ENCODE results near the gene PRPF4. TPM values are rescaled to one million over a fixed set of nuclear protein-coding genes. Genes with fewer than 3 reads are reported as not detected.

PRPF4 gene
- total and polyA plus RNA-seq, 9 of the 15 experiments (the other 6 are each of a cell fraction or from before 2014, with no cell fraction given), result 25.8 to 66.0 (median 39.8) TPM

DNA sequence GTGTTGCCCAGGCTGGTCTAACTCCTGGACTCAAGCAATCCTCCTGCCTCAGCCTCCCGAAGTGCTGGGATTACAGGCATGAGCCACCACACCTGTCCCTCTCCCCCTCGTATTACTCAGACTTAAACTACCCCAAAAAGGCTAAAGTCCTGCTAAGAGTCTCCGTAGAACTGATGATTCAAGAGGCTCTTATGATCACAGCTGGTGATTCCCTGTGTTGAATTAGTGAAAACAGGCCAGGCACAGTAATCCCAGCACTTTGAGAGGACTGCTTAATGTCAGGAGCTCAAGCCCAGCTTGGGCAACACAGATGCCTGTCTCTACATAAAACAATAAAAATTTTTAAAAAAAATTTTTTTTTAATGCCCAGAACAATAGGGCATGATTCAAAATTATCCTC is 9.3 kb upstream of the PRPF4 start:
- H2AFZ ChIP-seq (ENCODE audit: low read depth, low read length), result no peak overlapping the region
- intact Hi-C loops (cut with micrococcal nuclease) (no loop called here), in situ Hi-C loops (cut with MboI) (no loop called here)
- peaks cover 46% of the 10 kb centered on the region for H3K36me3 ChIP-seq (ENCODE audit: control insufficient read depth, insufficient read depth, low read length)
- no peaks in the 10 kb centered on the region for H3K27me3 ChIP-seq (ENCODE audit: control insufficient read depth in 2 of 2, insufficient read depth in 2 of 2, low read length in 2 of 2)
- H3K79me2 ChIP-seq (ENCODE audit: control insufficient read depth, insufficient read depth, low read length), result no peaks in the 10 kb centered on the region
- no peaks in the 10 kb centered on the region for H4K20me1 ChIP-seq (replicated peaks; ENCODE audit: control insufficient read depth, insufficient read depth, low read length)
- H3K4me2 ChIP-seq (ENCODE audit: insufficient read depth, low read length), result no peak overlapping the region
- H3K9me3 ChIP-seq (replicated peaks; ENCODE audit: control insufficient read depth, insufficient read depth, low read depth, low read length), result no peaks in the 10 kb centered on the region
- no peak overlapping the region for H3K9ac ChIP-seq (ENCODE audit: insufficient read depth in 1 of 2, low read depth in 2 of 2, low read length in 2 of 2)
- no peak overlapping the region for H3K27ac ChIP-seq (ENCODE audit: extremely low read depth, low read depth, low read length)
- 79% methylated on average over 3 of the region's 3 CpGs for WGBS (ENCODE audit: insufficient coverage, low coverage, missing lambda C conversion rate)
- CTCF ChIA-PET (ENCODE audit: low intra/inter-chr PET ratio), result no interaction called here
- no TSS peak for BruUV-seq (replicated peaks)
- no peaks in the 10 kb centered on the region for H3K9me1 ChIP-seq (ENCODE audit: control insufficient read depth, insufficient read depth, low read length)
- no peak for TF ChIP-seq PHTF2 (CRISPR knock-in tag; IDR thresholded peaks at IDR 0.05)
- TF ChIP-seq ZC3H11A (IDR thresholded peaks at IDR 0.05; ENCODE audit: low read depth, low read length), result no peak
- no peak for TF ChIP-seq ZFPM2 (CRISPR knock-in tag; IDR thresholded peaks at IDR 0.05)
- TF ChIP-seq, protein P1, sequence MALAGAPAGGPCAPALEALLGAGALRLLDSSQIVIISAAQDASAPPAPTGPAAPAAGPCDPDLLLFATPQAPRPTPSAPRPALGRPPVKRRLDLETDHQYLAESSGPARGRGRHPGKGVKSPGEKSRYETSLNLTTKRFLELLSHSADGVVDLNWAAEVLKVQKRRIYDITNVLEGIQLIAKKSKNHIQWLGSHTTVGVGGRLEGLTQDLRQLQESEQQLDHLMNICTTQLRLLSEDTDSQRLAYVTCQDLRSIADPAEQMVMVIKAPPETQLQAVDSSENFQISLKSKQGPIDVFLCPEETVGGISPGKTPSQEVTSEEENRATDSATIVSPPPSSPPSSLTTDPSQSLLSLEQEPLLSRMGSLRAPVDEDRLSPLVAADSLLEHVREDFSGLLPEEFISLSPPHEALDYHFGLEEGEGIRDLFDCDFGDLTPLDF (CRISPR knock-in tag; IDR thresholded peaks at IDR 0.05), result no peak
- TF ChIP-seq, protein P2, sequence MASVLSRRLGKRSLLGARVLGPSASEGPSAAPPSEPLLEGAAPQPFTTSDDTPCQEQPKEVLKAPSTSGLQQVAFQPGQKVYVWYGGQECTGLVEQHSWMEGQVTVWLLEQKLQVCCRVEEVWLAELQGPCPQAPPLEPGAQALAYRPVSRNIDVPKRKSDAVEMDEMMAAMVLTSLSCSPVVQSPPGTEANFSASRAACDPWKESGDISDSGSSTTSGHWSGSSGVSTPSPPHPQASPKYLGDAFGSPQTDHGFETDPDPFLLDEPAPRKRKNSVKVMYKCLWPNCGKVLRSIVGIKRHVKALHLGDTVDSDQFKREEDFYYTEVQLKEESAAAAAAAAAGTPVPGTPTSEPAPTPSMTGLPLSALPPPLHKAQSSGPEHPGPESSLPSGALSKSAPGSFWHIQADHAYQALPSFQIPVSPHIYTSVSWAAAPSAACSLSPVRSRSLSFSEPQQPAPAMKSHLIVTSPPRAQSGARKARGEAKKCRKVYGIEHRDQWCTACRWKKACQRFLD (CRISPR knock-in tag; IDR thresholded peaks at IDR 0.05), result no peak
- no peak for TF ChIP-seq RBBP5 (IDR thresholded peaks at IDR 0.05; ENCODE audit: borderline replicate concordance, insufficient read depth, low read length, poor library complexity, severe bottlenecking)
- no peak for TF ChIP-seq SRSF7 (optimal IDR thresholded peaks at IDR 0.05; ENCODE audit: low read depth, low read length)
- no peak for TF ChIP-seq HDAC1 (IDR thresholded peaks at IDR 0.05)
- FAIRE-seq (no peak), DNase-seq (ENCODE audit: extremely low read depth in 1 of 4, low spot score in 3 of 4) (no peak), ATAC-seq (no peak)
- peaks cover 0 to 4% of the 10 kb centered on the region in 2 experiments; a peak in 1 of 5 replicates for H3K4me1 ChIP-seq (replicated peaks in 1 of 2; ENCODE audit: control insufficient read depth in 2 of 2, insufficient read depth in 2 of 2, low read length in 2 of 2)
- no peak overlapping the region for H3K4me3 ChIP-seq
- POLR2A ChIA-PET, result interaction anchor here (0.6 kb wide), 1 partner anchor 1539 kb away, joined by 3 read pairs; no protein-coding TSS in a partner anchor

All from K562 (cell line).